Esophagus mucosa (tissue), 1 donor: Measurements from ENCODE around the gene TBP. TPM values are rescaled to one million over a fixed set of nuclear protein-coding genes. Genes with fewer than 3 reads are reported as not detected.
A peak's percentile ranks its signal among the peaks of the same experiment; 100 is the strongest.
"Not testable (repeated sequence)": the region's sequence is repeated elsewhere in the genome, so short reads cannot be mapped to it uniquely, and the experiment has no call there.

ENCODE experiments used
- ATAC-seq: fragments of 200-7000 bp; cut with Tn5 transposase; one replicate; pipeline ENCODE4 v1.9.1; 2020
- total RNA-seq: library from RNA; stranded (reverse); gene quantifications from one replicate; pipeline ENCODE4 v1.2.4, GENCODE V29; 2023
- donor health status: DM: yes; HTN: yes; CAD: no.

The TBP gene
- total RNA-seq, 1 donor from 2014 or later, result 8.0 TPM

GRCh38 chr6:170536671-170537070 is 17.5 kb upstream of the TBP start:
- no peak for ATAC-seq

- no peak for ATAC-seq
These were observed 16.8 kb upstream of the TBP start for GRCh38 chr6:170537329-170537728.

GRCh38 chr6:170542031-170542719 is 12.0 kb upstream of the TBP start:
- no peak for ATAC-seq

GRCh38 chr6:170545405-170545804 is 8.8 kb upstream of the TBP start:
- no peak for ATAC-seq

- ATAC-seq, result peak; percentile 71
These were observed 1.2 kb upstream of the TBP start, which contains the start of gene PSMB1 for GRCh38 chr6:170552765-170553533. Gene PSMB1, minus strand, starts transcription at chr6:170553307. Its CDS starts 65 bp downstream, at chr6:170553242.

- ATAC-seq, result peak; percentile 37
These were observed 596 bp upstream of the TBP start for GRCh38 chr6:170553534-170554012.

- no peak for ATAC-seq
These were observed 598 bp downstream of the TBP start for GRCh38 chr6:170554796-170555137.

GRCh38 chr6:170555305-170555704 is 1.1 kb downstream of the TBP start:
- ATAC-seq, result no peak

- ATAC-seq, result no peak
These were observed 7.4 kb downstream of the TBP start for GRCh38 chr6:170561555-170561954.

GRCh38 chr6:170564936-170565530 is 10.9 kb downstream of the TBP start:
- no peak for ATAC-seq

- no peak for ATAC-seq
These were observed 18.7 kb downstream of the TBP start for GRCh38 chr6:170572704-170573466.

- ATAC-seq, result no peak
These were observed 21.1 kb downstream of the TBP start for GRCh38 chr6:170575250-170575649.

- ATAC-seq, result no peak
These were observed 24.7 kb downstream of the TBP start for GRCh38 chr6:170578909-170579308.

GRCh38 chr6:170583756-170584180 is 29.6 kb downstream of the TBP start:
- ATAC-seq, result no peak

GRCh38 chr6:170584181-170584953 is 30.2 kb downstream of the TBP start, which contains the start of gene PDCD2:
Gene PDCD2, minus strand, starts transcription at chr6:170584637. Its CDS starts 56 bp downstream, at chr6:170584581.
- peak; percentile 98 for ATAC-seq

- peak; percentile 45 for ATAC-seq
These were observed 30.9 kb downstream of the TBP start for GRCh38 chr6:170584954-170585498.

GRCh38 chr6:170590725-170591124 is 36.6 kb downstream of the TBP start:
- no peak for ATAC-seq

GRCh38 chr6:170596426-170596825 is 42.3 kb downstream of the TBP start:
- ATAC-seq, result no peak

GRCh38 chr6:170597278-170597677 is 43.1 kb downstream of the TBP start:
- ATAC-seq, result no peak

GRCh38 chr6:170605574-170606259 is 51.5 kb downstream of the TBP start:
- no peak for ATAC-seq

GRCh38 chr6:170609225-170609624 is 55.1 kb downstream of the TBP start:
- not testable (repeated sequence) for ATAC-seq
